ENCODE measurements around the gene APOBEC3B.
"Not testable (repeated sequence)": the region's sequence is repeated elsewhere in the genome, so short reads cannot be mapped to it uniquely, and the experiment has no call there.

The APOBEC3B gene

GRCh38 chr22:38943882-38944281, 38.3 kb upstream of the APOBEC3B start:
- Histone ChIP-seq H3K4me1 (ENCODE audit: control insufficient read depth, insufficient read depth, low read length) (peaks cover 4% of the 10 kb centered on the region), H3K9me3 (ENCODE audit: control insufficient read depth, insufficient read depth, low read length) (no peaks in the 10 kb centered on the region), H3K27me3 (ENCODE audit: control insufficient read depth, insufficient read depth, low read length) (peaks cover 2% of the 10 kb centered on the region), H3K4me3 (ENCODE audit: low read depth, low read length) (no peak overlapping the region), H3K9ac (ENCODE audit: low read depth, low read length) (no peak overlapping the region), H3K36me3 (ENCODE audit: control insufficient read depth, insufficient read depth, low read length) (no peaks in the 10 kb centered on the region)

DNA sequence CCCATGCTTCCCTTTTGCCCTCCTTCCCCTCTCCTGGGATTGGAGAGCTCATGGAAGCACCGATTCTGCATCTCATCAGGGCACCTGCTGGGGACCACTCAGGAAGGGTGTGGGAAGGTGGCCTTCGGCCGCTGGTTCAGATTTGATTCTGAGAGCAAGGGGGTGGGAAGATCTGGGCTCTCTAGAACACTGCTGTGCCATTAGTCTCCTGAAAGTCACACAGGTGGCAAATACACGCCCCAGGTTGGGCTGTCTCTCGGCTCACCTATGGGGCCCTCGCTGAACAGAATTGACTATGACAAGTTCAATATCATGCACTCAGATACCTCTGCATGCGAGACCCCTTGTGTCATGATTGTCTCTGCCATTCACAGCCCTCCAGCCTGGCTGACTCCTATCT, 37.5 kb upstream of the APOBEC3B start:
- Histone ChIP-seq H3K9me3 (ENCODE audit: control insufficient read depth, insufficient read depth, low read length) (no peaks in the 10 kb centered on the region), H3K4me1 (ENCODE audit: control insufficient read depth, insufficient read depth, low read length) (peaks cover 4% of the 10 kb centered on the region), H3K4me3 (ENCODE audit: low read depth, low read length) (no peak overlapping the region), H3K36me3 (ENCODE audit: control insufficient read depth, insufficient read depth, low read length) (no peaks in the 10 kb centered on the region), H3K27me3 (ENCODE audit: control insufficient read depth, insufficient read depth, low read length) (peaks cover 2% of the 10 kb centered on the region), H3K9ac (ENCODE audit: low read depth, low read length) (no peak overlapping the region)

DNA sequence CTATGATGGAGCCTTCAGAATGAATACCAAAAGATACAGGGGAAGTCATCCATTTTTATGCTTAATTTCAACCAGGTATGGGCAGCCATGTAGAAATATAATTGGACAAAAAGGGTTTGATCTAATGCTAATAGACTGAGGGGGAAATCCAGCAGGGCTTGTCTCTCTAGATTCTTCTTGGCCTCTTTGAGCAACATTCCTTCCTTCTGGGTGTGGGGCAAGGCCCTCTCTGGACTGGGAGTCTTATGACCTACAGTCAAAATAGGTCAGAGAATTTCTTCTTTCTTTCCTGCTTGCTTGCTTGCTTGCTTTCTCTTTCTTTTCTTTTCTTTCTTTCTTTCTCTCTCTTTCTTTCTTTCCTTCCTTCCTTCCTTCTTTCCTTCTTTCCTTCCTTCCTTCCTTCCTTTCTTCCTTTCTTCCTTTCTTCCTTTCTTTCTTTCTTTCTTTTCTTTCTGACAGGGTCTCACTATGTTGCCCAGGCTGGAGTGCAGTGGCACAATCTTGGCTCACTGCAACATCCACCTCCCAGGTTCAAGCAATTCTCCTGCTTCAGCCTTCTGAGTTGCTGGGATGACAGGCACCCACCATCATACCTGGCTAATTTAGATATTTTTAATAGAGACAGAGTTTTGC, 36.3 kb upstream of the APOBEC3B start:
- not testable (repeated sequence) for H3K4me1 ChIP-seq (ENCODE audit: control insufficient read depth, insufficient read depth, low read length); H3K9me3 ChIP-seq (ENCODE audit: control insufficient read depth, insufficient read depth, low read length); H3K4me3 ChIP-seq (ENCODE audit: low read depth, low read length); H3K27me3 ChIP-seq (ENCODE audit: control insufficient read depth, insufficient read depth, low read length); H3K36me3 ChIP-seq (ENCODE audit: control insufficient read depth, insufficient read depth, low read length); H3K9ac ChIP-seq (ENCODE audit: low read depth, low read length)

GRCh38 chr22:38946771-38947170, 35.4 kb upstream of the APOBEC3B start:
- no peaks in the 10 kb centered on the region for H3K36me3 ChIP-seq (ENCODE audit: control insufficient read depth, insufficient read depth, low read length)
- no peaks in the 10 kb centered on the region for H3K9me3 ChIP-seq (ENCODE audit: control insufficient read depth, insufficient read depth, low read length)
- no peak overlapping the region for H3K4me3 ChIP-seq (ENCODE audit: low read depth, low read length)
- peaks cover 4% of the 10 kb centered on the region for H3K4me1 ChIP-seq (ENCODE audit: control insufficient read depth, insufficient read depth, low read length)
- H3K9ac ChIP-seq (ENCODE audit: low read depth, low read length): no peak overlapping the region
- peaks cover 2% of the 10 kb centered on the region for H3K27me3 ChIP-seq (ENCODE audit: control insufficient read depth, insufficient read depth, low read length)

GRCh38 chr22:38947321-38948140, 34.6 kb upstream of the APOBEC3B start:
- peaks cover 4% of the 10 kb centered on the region for H3K4me1 ChIP-seq (ENCODE audit: control insufficient read depth, insufficient read depth, low read length)
- H3K4me3 ChIP-seq (ENCODE audit: low read depth, low read length): no peak overlapping the region
- no peaks in the 10 kb centered on the region for H3K36me3 ChIP-seq (ENCODE audit: control insufficient read depth, insufficient read depth, low read length)
- H3K27me3 ChIP-seq (ENCODE audit: control insufficient read depth, insufficient read depth, low read length): peaks cover 2% of the 10 kb centered on the region
- H3K9ac ChIP-seq (ENCODE audit: low read depth, low read length): no peak overlapping the region
- no peaks in the 10 kb centered on the region for H3K9me3 ChIP-seq (ENCODE audit: control insufficient read depth, insufficient read depth, low read length)

DNA sequence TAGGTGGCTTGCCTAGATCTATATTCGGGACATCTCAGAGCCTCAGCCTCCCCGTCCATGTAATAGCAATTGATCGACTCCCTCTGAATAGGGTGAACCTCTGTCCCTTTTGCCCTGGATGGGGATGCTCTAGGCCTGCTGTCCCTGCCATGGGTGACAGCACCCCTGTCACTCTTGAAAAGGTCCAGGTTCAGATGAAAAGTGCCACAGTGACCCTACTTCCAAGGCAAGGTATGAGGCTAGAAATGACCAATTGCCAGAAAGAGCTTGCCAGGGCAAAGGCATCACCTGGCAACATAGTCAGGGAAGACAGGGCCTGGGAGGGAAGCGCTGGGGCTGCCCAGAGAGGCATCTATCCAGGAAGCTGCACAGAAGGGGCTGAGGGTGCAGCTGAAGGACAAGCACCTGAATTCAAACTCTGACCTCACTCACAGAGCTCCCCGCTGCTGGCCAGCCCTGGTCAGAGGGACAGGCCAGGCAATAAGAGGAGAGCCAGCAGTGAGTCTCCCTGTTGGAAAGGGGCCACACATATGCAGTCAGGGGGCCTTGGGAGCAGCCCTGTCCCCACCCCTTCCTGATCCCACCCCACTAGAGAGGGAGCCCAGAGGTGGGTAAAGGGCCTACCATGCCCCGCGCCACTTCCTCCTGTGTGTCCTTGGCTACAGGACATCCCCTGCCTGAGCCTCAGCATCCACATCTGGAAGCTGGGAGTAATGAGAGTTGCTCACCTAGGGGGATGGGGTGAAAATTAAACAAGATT, 33.8 kb upstream of the APOBEC3B start:
- H3K4me3 ChIP-seq (ENCODE audit: low read depth, low read length): no peak overlapping the region

DNA sequence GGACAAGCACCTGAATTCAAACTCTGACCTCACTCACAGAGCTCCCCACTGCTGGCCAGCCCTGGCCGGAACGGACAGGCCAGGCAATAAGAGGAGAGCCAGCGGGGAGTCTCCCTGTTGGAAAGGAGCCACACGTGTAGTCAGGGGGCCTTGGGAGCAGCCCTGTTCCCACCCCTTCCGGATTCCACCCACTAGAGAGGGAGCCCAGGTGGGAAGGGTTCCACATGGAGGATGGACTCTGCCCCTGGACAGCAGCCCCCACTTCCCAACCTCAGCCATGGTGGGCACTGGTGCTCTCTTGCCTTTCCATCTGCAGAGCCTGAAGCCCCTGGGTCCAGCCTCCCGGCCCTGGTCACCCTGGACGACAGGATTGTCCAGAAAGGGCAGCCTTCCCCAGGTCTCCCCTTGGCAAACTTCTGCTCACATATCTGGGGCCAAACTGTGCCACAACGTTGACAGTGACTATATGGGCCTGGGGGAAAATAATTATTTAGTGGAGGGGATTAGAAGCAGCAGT, 32.2 kb upstream of the APOBEC3B start:
- H3K4me1 ChIP-seq (ENCODE audit: control insufficient read depth, insufficient read depth, low read length): peaks cover 4% of the 10 kb centered on the region
- H3K9ac ChIP-seq (ENCODE audit: low read depth, low read length): no peak overlapping the region
- no peaks in the 10 kb centered on the region for H3K36me3 ChIP-seq (ENCODE audit: control insufficient read depth, insufficient read depth, low read length)
- no peaks in the 10 kb centered on the region for H3K27me3 ChIP-seq (ENCODE audit: control insufficient read depth, insufficient read depth, low read length)
- H3K9me3 ChIP-seq (ENCODE audit: control insufficient read depth, insufficient read depth, low read length): no peaks in the 10 kb centered on the region
- no peak overlapping the region for H3K4me3 ChIP-seq (ENCODE audit: low read depth, low read length)

More for the DNA sequence above, 33.8 kb upstream of the APOBEC3B start:
- H3K36me3 ChIP-seq (ENCODE audit: control insufficient read depth, insufficient read depth, low read length): no peaks in the 10 kb centered on the region
- no peaks in the 10 kb centered on the region for H3K9me3 ChIP-seq (ENCODE audit: control insufficient read depth, insufficient read depth, low read length)
- no peaks in the 10 kb centered on the region for H3K27me3 ChIP-seq (ENCODE audit: control insufficient read depth, insufficient read depth, low read length)
- peaks cover 4% of the 10 kb centered on the region for H3K4me1 ChIP-seq (ENCODE audit: control insufficient read depth, insufficient read depth, low read length)
- no peak overlapping the region for H3K9ac ChIP-seq (ENCODE audit: low read depth, low read length)

DNA sequence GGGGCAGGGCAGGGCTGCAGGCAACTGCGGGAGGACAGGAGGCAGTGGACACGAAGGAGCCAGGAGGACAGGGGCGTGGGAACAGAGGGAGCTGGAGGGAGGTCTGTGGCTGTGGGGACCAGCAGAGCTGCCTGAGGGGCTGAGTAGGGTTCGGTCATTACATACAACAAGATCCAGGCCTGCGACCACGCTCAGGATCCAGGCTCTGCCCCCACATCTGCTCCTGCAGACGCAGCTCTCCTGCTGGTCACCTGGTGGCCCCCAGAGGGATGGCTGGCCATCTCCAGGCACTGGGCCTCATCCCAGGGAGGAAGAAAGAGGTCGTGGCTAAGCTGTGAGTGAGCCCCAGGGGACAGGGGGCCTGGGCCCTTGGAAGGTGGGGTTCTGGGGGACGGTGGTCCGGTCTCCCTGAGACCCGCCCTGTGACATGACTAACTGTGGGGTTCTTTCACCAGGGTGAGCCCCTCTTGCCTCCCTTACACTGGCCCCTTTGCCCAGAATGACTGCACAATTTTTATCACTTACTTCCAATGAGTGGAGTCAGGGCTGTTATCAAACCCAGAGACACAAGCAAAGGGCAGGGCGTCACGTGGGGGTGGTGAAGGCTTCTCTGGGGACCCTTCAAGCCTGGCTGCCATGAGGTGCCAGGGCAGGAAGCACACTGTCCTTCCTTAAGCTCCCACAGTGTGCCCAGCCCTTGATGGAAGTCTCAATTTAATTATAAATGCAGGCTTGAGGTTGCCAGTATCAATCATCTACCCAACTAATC, 31.4 kb upstream of the APOBEC3B start:
- H3K9me3 ChIP-seq (ENCODE audit: control insufficient read depth, insufficient read depth, low read length): no peaks in the 10 kb centered on the region
- H3K9ac ChIP-seq (ENCODE audit: low read depth, low read length): no peak overlapping the region
- H3K4me1 ChIP-seq (ENCODE audit: control insufficient read depth, insufficient read depth, low read length): peaks cover 4% of the 10 kb centered on the region
- H3K27me3 ChIP-seq (ENCODE audit: control insufficient read depth, insufficient read depth, low read length): no peaks in the 10 kb centered on the region
- H3K36me3 ChIP-seq (ENCODE audit: control insufficient read depth, insufficient read depth, low read length): no peaks in the 10 kb centered on the region
- no peak overlapping the region for H3K4me3 ChIP-seq (ENCODE audit: low read depth, low read length)

DNA sequence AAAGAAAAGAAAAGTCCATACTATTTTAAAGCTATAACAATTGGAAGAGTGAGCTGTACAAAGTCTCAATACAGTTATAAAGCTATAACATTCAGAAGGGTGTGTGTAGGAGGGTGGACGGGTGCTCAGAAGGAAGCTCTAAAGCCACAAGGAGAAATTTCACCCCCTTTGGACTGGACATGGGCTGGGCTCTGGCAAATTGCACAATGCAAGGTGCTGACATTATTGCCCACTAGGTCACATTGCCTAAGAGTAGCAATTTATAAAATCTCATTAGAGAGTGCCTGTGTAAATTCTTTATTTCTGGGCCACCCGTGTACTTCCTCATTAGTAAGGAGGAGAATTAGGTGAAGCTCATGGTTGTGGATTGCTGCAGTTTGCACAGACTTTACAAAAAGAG, 30.4 kb upstream of the APOBEC3B start:
- Histone ChIP-seq H3K27me3 (ENCODE audit: control insufficient read depth, insufficient read depth, low read length) (no peaks in the 10 kb centered on the region), H3K9me3 (ENCODE audit: control insufficient read depth, insufficient read depth, low read length) (no peaks in the 10 kb centered on the region), H3K36me3 (ENCODE audit: control insufficient read depth, insufficient read depth, low read length) (no peaks in the 10 kb centered on the region), H3K4me3 (ENCODE audit: low read depth, low read length) (no peak overlapping the region), H3K4me1 (ENCODE audit: control insufficient read depth, insufficient read depth, low read length) (peaks cover under 1% of the 10 kb centered on the region), H3K9ac (ENCODE audit: low read depth, low read length) (no peak overlapping the region)

DNA sequence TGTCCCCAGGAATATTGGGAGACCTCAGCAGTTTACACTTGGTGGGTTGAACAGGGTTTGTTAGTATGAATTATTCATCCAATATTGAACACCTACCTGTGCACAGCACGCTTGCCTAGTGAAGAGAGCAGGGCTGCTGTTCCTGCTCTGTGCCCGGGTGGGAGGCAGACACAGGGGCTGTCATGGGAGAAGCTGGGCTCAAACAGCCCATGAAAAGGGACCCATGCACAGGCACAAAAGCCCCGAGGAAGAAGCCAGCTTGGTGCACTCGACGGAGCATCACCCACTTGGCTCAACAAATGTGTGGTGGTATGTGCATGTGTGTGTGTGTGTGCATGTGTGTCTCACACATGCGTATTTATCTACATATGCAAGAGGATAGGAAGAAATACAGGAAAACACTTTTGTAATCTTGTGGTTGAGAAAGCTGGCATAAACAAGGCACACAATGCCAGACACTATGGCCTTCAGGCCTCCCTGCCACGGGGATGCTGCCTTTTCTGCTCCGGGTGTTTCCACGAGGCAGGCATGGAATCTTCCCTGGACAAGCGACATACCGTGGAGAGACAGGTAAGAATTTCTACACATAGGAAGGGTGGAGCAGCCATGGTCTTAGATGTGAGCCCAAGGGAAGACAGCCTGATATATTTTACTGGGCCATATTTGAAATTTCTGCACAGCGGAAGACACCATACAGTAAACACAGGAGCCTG, 29.7 kb upstream of the APOBEC3B start:
- Histone ChIP-seq H3K9ac (ENCODE audit: low read depth, low read length) (no peak overlapping the region), H3K9me3 (ENCODE audit: control insufficient read depth, insufficient read depth, low read length) (no peaks in the 10 kb centered on the region), H3K36me3 (ENCODE audit: control insufficient read depth, insufficient read depth, low read length) (no peaks in the 10 kb centered on the region), H3K4me3 (ENCODE audit: low read depth, low read length) (no peak overlapping the region), H3K4me1 (ENCODE audit: control insufficient read depth, insufficient read depth, low read length) (no peaks in the 10 kb centered on the region), H3K27me3 (ENCODE audit: control insufficient read depth, insufficient read depth, low read length) (no peaks in the 10 kb centered on the region)

DNA sequence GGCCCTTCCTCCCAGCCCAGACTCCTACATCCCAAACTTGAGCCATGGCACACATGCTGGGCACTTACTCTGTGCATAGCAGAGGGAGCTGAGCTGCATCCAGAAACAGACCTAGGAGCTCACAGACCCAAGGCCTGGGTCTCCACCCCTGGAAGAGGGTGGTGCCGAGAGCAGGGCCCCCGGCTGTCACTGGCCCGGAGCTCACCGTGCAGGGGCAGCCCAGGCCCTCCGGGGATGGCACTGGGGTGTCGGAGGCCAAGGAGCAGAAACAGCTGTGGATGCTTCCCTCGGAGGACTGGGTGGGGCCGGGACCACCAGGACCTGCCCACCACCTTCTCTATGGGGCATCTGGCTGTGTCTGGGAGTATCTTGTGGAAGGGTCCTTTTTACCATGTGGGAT, 29.1 kb upstream of the APOBEC3B start:
- Histone ChIP-seq H3K4me1 (ENCODE audit: control insufficient read depth, insufficient read depth, low read length) (no peaks in the 10 kb centered on the region), H3K27me3 (ENCODE audit: control insufficient read depth, insufficient read depth, low read length) (no peaks in the 10 kb centered on the region), H3K9me3 (ENCODE audit: control insufficient read depth, insufficient read depth, low read length) (no peaks in the 10 kb centered on the region), H3K36me3 (ENCODE audit: control insufficient read depth, insufficient read depth, low read length) (no peaks in the 10 kb centered on the region), H3K4me3 (ENCODE audit: low read depth, low read length) (no peak overlapping the region), H3K9ac (ENCODE audit: low read depth, low read length) (no peak overlapping the region)
